H1 (cell line): ENCODE results near the gene OSCP1. TPM values are rescaled to one million over a fixed set of nuclear protein-coding genes. Genes with fewer than 3 reads are reported as not detected.

Experiments used
- CTCF ChIA-PET: fragments of 300-600 bp; sonication (Branson Sonifier 250); formaldehyde crosslinking; loops from one replicate; lab custom pipeline; 2021; ENCODE audit not compliant: partially characterized antibody; lab: Charles Lee
- POLR2A ChIA-PET: fragments of 300-600 bp; sonication (Branson Sonifier 250); formaldehyde crosslinking; loops from one replicate; lab custom pipeline; 2021; ENCODE audit warnings: inconsistent platforms; ENCODE audit not compliant: partially characterized antibody; lab: Charles Lee
- DNase-seq, 2 experiments: peaks; one replicate each; pipeline versions ENCODE4 v3.0.0 to v3.0.0-alpha.2; 2010 to 2022; ENCODE audit warnings: low spot score in 2 of 2, low read depth in 1 of 2, mixed read lengths in 1 of 2
- FAIRE-seq: peaks from 2 replicates; lab custom pipeline; 2011; peaks lifted over from hg19 to GRCh38; lab: Jason Lieb, UNC
- H2AFZ ChIP-seq: 2 replicates; pipeline ENCODE4 v1.8.1; 2012; ENCODE audit warnings: low read length, inconsistent platforms
- H2AK5ac ChIP-seq: 2 replicates; pipeline ENCODE4 v1.6.1; 2013; ENCODE audit warnings: low read depth, low read length
- H2BK120ac ChIP-seq: replicated peaks from 2 replicates; pipeline ENCODE3; 2013; ENCODE audit warnings: low read depth, low read length, inconsistent platforms
- H2BK12ac ChIP-seq: 2 replicates; pipeline ENCODE4 v1.6.1; 2013; ENCODE audit warnings: low read depth, low read length
- H2BK15ac ChIP-seq: 2 replicates; pipeline ENCODE4 v1.6.1; 2013; ENCODE audit warnings: low read length
- H2BK20ac ChIP-seq: 2 replicates; pipeline ENCODE4 v1.6.1; 2013; ENCODE audit warnings: low read length
- H2BK5ac ChIP-seq: 2 replicates; pipeline ENCODE4 v1.6.1; 2013; ENCODE audit warnings: low read depth, low read length
- H3K14ac ChIP-seq: 2 replicates; pipeline ENCODE4 v1.6.1; 2013; ENCODE audit warnings: inconsistent platforms; ENCODE audit not compliant: insufficient read length
- H3K18ac ChIP-seq: 2 replicates; pipeline ENCODE4 v1.6.1; 2013; ENCODE audit warnings: low read length; ENCODE audit errors: extremely low read depth
- H3K23ac ChIP-seq: 2 replicates; pipeline ENCODE4 v1.6.1; 2013; ENCODE audit warnings: inconsistent platforms; ENCODE audit not compliant: insufficient read length
- H3K23me2 ChIP-seq: 2 replicates; pipeline ENCODE4 v1.6.1; 2013; ENCODE audit warnings: low read depth, low read length
- H3K27ac ChIP-seq: 2 replicates; pipeline ENCODE4 v1.6.1; 2011; ENCODE audit warnings: low read depth, low read length, inconsistent platforms
- H3K27me3 ChIP-seq, 4 experiments: replicated peaks in 1 of 4; 1 replicate in 1 of 4; 2 replicates in 3 of 4; pipeline versions ENCODE4 v1.6.1 to v1.8.1; 2011 to 2013; ENCODE audit warnings: low read length in 3 of 4, mild to moderate bottlenecking in 3 of 4, inconsistent platforms in 2 of 4, mixed read lengths in 2 of 4, moderate library complexity in 1 of 4; ENCODE audit not compliant: control insufficient read depth in 3 of 4, insufficient read depth in 3 of 4; ENCODE audit errors: extremely low read depth in 1 of 4
- H3K36me3 ChIP-seq, 4 experiments: 2 replicates each; pipeline versions ENCODE4 v1.6.1 to v1.8.1; 2011 to 2013; ENCODE audit warnings: mild to moderate bottlenecking in 4 of 4, low read length in 3 of 4, moderate library complexity in 2 of 4, control low read depth in 1 of 4, inconsistent platforms in 1 of 4; ENCODE audit not compliant: insufficient read depth in 4 of 4, control insufficient read depth in 2 of 4
- H3K4ac ChIP-seq: replicated peaks from 2 replicates; pipeline ENCODE3; 2013; ENCODE audit warnings: low read length, low read depth, mixed read lengths, inconsistent platforms; ENCODE audit not compliant: insufficient read length
- H3K4me1 ChIP-seq, 4 experiments: replicated peaks in 1 of 4; 1 replicate in 1 of 4; 2 replicates in 3 of 4; pipeline versions ENCODE4 v1.6.1 to v1.8.1; 2011 to 2013; ENCODE audit warnings: low read length in 3 of 4, inconsistent platforms in 2 of 4, mixed read lengths in 1 of 4; ENCODE audit not compliant: insufficient read depth in 4 of 4, control insufficient read depth in 3 of 4
- H3K4me2 ChIP-seq, 2 experiments: 2 replicates each; pipeline versions ENCODE4 v1.6.1 to v1.8.1; 2011 to 2013; ENCODE audit warnings: low read depth in 2 of 2, low read length in 2 of 2, control low read depth in 1 of 2, inconsistent platforms in 1 of 2, mild to moderate bottlenecking in 1 of 2; ENCODE audit not compliant: insufficient read depth in 1 of 2
- H3K4me3 ChIP-seq, 4 experiments: fragments of 200-600, 300-600 bp in 1 of 4; sonication (generic), shearing (Covaris generic), sonication (Bioruptor Twin) in 1 of 4; 2 replicates each; pipeline versions ENCODE4 v1.5.1 to v1.8.1; 2011 to 2016; ENCODE audit warnings: low read length in 4 of 4, low read depth in 3 of 4, control low read depth in 2 of 4, inconsistent platforms in 2 of 4, mild to moderate bottlenecking in 2 of 4, mixed read lengths in 1 of 4, moderate library complexity in 1 of 4; ENCODE audit not compliant: insufficient read depth in 2 of 4; ENCODE audit errors: extremely low read depth in 1 of 4
- H3K56ac ChIP-seq: replicated peaks from 2 replicates; pipeline ENCODE3; 2013; ENCODE audit warnings: low read depth, mild to moderate bottlenecking, mixed read lengths, low read length, inconsistent platforms; ENCODE audit not compliant: insufficient read length
- H3K79me1 ChIP-seq: 2 replicates; pipeline ENCODE4 v1.6.1; 2013; ENCODE audit warnings: low read depth, low read length, control low read depth
- H3K79me2 ChIP-seq, 2 experiments: 2 replicates each; pipeline versions ENCODE4 v1.6.1 to v1.8.1; 2012 to 2013; ENCODE audit warnings: low read length in 2 of 2, mild to moderate bottlenecking in 2 of 2, inconsistent platforms in 1 of 2; ENCODE audit not compliant: insufficient read depth in 2 of 2, control insufficient read depth in 1 of 2
- H3K9ac ChIP-seq, 4 experiments: replicated peaks in 1 of 4; 1 replicate in 1 of 4; 2 replicates in 3 of 4; pipeline versions ENCODE4 v1.6.1 to v1.8.1; 2011 to 2013; ENCODE audit warnings: low read depth in 3 of 4, low read length in 3 of 4, control low read depth in 2 of 4, mild to moderate bottlenecking in 2 of 4, moderate library complexity in 2 of 4, inconsistent platforms in 1 of 4; ENCODE audit errors: extremely low read depth in 1 of 4
- H3K9me3 ChIP-seq, 2 experiments: 2 replicates each; pipeline versions ENCODE4 v1.6.1 to v1.8.1; 2012 to 2013; ENCODE audit warnings: mild to moderate bottlenecking in 2 of 2, moderate library complexity in 2 of 2, control low read depth in 1 of 2, inconsistent platforms in 1 of 2, low read depth in 1 of 2, low read length in 1 of 2, mixed read lengths in 1 of 2; ENCODE audit not compliant: insufficient read depth in 2 of 2
- H4K20me1 ChIP-seq, 2 experiments: replicated peaks in 1 of 2; 2 replicates each; pipeline versions ENCODE3 to v1.8.1; 2011 to 2013; ENCODE audit warnings: inconsistent platforms in 2 of 2, low read length in 2 of 2, mild to moderate bottlenecking in 1 of 2; ENCODE audit not compliant: insufficient read depth in 2 of 2, control insufficient read depth in 1 of 2
- H4K5ac ChIP-seq: 2 replicates; pipeline ENCODE4 v1.6.1; 2013; ENCODE audit warnings: low read length, low read depth, mixed read lengths, inconsistent platforms; ENCODE audit not compliant: insufficient read length
- H4K8ac ChIP-seq: 2 replicates; pipeline ENCODE4 v1.8.0; 2013; ENCODE audit warnings: mild to moderate bottlenecking, moderate library complexity, low read length, inconsistent platforms; ENCODE audit not compliant: insufficient read depth; ENCODE audit errors: extremely low read depth
- H4K91ac ChIP-seq: replicated peaks from 2 replicates; pipeline ENCODE3; 2013; ENCODE audit warnings: low read length, mixed read lengths, inconsistent platforms; ENCODE audit not compliant: insufficient read length
- JUN ChIP-seq: IDR thresholded peaks from 2 replicates; pipeline ENCODE4 v1.6.1; 2011; ENCODE audit warnings: low read depth, mild to moderate bottlenecking, improper control_type of control experiment, low read length
- POU5F1 ChIP-seq: IDR thresholded peaks from 2 replicates; pipeline ENCODE4 v1.6.1; 2011; ENCODE audit warnings: low read depth, mild to moderate bottlenecking, low read length, moderate library complexity
- RAD21 ChIP-seq, 2 experiments: IDR thresholded peaks in 1 of 2; conservative IDR thresholded peaks in 1 of 2; 2 replicates each; pipeline ENCODE4 v1.6.1; 2011; ENCODE audit warnings: low read depth in 2 of 2, low read length in 2 of 2, improper control_type of control experiment in 1 of 2, inconsistent platforms in 1 of 2, mild to moderate bottlenecking in 1 of 2, moderate library complexity in 1 of 2
- SIN3A ChIP-seq, 2 experiments: IDR thresholded peaks in 1 of 2; conservative IDR thresholded peaks in 1 of 2; 2 replicates each; pipeline ENCODE4 v1.6.1; 2011 to 2012; ENCODE audit warnings: low read length in 2 of 2, improper control_type of control experiment in 1 of 2, low read depth in 1 of 2, mild to moderate bottlenecking in 1 of 2
- WGBS, 2 experiments: shearing (Covaris generic) in 1 of 2; methylation state at CpG; one replicate each; pipeline versions ENCODE4 v1.1.6 to v1.1.7; 2013 to 2015; ENCODE audit warnings: low lambda C conversion rate in 2 of 2, mixed read lengths in 2 of 2, inconsistent platforms in 1 of 2, low coverage in 1 of 2, missing lambda C conversion rate in 1 of 2; ENCODE audit not compliant: insufficient replicate concordance in 2 of 2, insufficient coverage in 1 of 2, insufficient read length in 1 of 2; ENCODE audit errors: extremely low coverage in 1 of 2, missing lambda C conversion rate in 1 of 2; 5-methylcytosine and 5-hydroxymethylcytosine counted together
- polyA plus RNA-seq, 7 experiments: library from polyadenylated mRNA; depleted of rRNA in 3 of 7; stranded (reverse) in 5 of 7; unstranded in 2 of 7; fragments of >200 nt in 5 of 7; fragments of 200-250 nt in 2 of 7; gene quantifications; 1 replicate in 5 of 7; 2 replicates in 1 of 7; 4 replicates in 1 of 7; pipeline versions ENCODE4 v1.2.1 to v1.2.3, GENCODE V29; 2011 to 2013; ENCODE audit warnings: missing spikeins in 2 of 7, mixed read lengths in 2 of 7
- total RNA-seq: library from RNA; stranded (reverse); fragmentation: NEBNext Ultra II Directional; extraction: Animal tissue kit (Norgen Biotek cat#: 25700); gene quantifications from 2 replicates; pipeline ENCODE4 v1.2.1, GENCODE V29; 2021

Gene OSCP1
- total and polyA plus RNA-seq, 2 of the 8 experiments (the other 6 are each of a cell fraction or from before 2014, with no cell fraction given), result 1.8 to 3.3 TPM

DNA sequence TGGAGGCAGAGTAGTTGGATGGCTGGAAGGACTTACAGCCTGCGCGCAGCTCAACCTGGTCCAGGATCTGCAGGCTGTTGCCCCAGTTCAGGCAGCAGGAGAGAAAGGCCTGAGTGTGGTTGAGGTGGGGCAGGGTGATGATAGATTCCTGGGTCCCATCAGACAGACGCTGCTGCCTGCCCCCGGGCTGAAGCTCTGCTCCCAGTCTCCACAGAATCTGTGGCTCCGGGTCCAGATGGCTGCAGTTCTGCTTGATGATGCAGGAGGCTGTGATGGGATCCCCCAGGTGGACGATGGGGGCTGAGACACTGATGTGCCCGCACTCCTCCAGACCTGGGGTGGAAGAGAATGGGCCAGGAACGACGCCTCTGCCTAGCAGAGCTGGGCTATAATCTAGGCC, 25.1 kb upstream of the OSCP1 start:
- Histone ChIP-seq H2BK15ac (no peak overlapping the region), H4K8ac (peak overlapping the region; percentile 28; the same call in 1 of the 2 replicates), H2BK120ac (no peak overlapping the region), H2BK12ac (no peak overlapping the region), H4K91ac (no peak overlapping the region), H3K56ac (no peak overlapping the region), H2BK20ac (no peak overlapping the region), H3K9me3 (no peaks in the 10 kb centered on the region), H3K14ac (no peak overlapping the region), H3K4me1 (no peaks in the 10 kb centered on the region), H3K4me3 (no peak overlapping the region), H3K79me1 (no peaks in the 10 kb centered on the region), H4K20me1 (no peaks in the 10 kb centered on the region), H3K9ac (no peak overlapping the region), H2BK5ac (no peak overlapping the region), H3K27me3 (0 out of 7 replicates have a peak, but pooled peaks cover 0 to 2% (median 0%) of the 10 kb centered on the region in 4 experiments), H3K23me2 (no peaks in the 10 kb centered on the region), H4K5ac (no peak overlapping the region), H3K36me3 (no peaks in the 10 kb centered on the region), H2AFZ (0 out of 2 replicates have a peak overlapping the region, but pooled peaks have one; percentile 71), H3K79me2 (no peaks in the 10 kb centered on the region), H3K27ac (no peak overlapping the region), H3K4ac (no peak overlapping the region), H3K23ac (no peak overlapping the region), H2AK5ac (no peak overlapping the region), H3K4me2 (no peak overlapping the region), H3K18ac (no peak overlapping the region)
- ChIA-PET CTCF (interaction anchor here (1.1 kb wide), 1 partner anchor 396 kb away, joined by 3 read pairs; no protein-coding TSS in a partner anchor), POLR2A (interaction anchor here (1.0 to 2.8 kb wide), 2 partner anchors 10 to 11 kb away, joined by 3 to 11 read pairs; partner anchors contain the start of gene MRPS15)
- no peak for TF ChIP-seq SIN3A (conservative IDR thresholded peaks at IDR 0.05 in 1 of 2, IDR thresholded peaks at IDR 0.05 in 1 of 2; ENCODE audit: low read depth in 1 of 2, low read length in 2 of 2)
- no peak for TF ChIP-seq JUN
- no peak for TF ChIP-seq RAD21 (IDR thresholded peaks at IDR 0.05 in 1 of 2, conservative IDR thresholded peaks at IDR 0.05 in 1 of 2; ENCODE audit: low read depth in 2 of 2, low read length in 2 of 2)
- TF ChIP-seq POU5F1, result no peak
- no peak for DNase-seq
- no peak for FAIRE-seq
- WGBS, 2 experiments, result 86% methylated on average over 9 of the region's 9 CpGs; no CpG with 5 or more reads in 1 of the 2 experiments
